Ishikawa (cell line): ENCODE measurements around the gene SH3PXD2A.

Source experiments
- CREB1 ChIP-seq: IDR thresholded peaks from 2 replicates; pipeline ENCODE4 v1.6.1; 2012; ENCODE audit warnings: low read depth
- EP300 ChIP-seq: IDR thresholded peaks from 2 replicates; pipeline ENCODE4 v1.6.1; 2012; ENCODE audit warnings: borderline replicate concordance
- NFIC ChIP-seq: IDR thresholded peaks from 2 replicates; pipeline ENCODE4 v1.6.1; 2012
- TAF1 ChIP-seq: IDR thresholded peaks from 2 replicates; pipeline ENCODE4 v1.6.1; 2012; ENCODE audit warnings: low read depth, mild to moderate bottlenecking
- TF ChIP-seq, protein P1 (sequence below): IDR thresholded peaks from 2 replicates; pipeline ENCODE4 v1.6.1; 2012
- TF ChIP-seq, protein P2 (sequence below): IDR thresholded peaks from 2 replicates; pipeline ENCODE4 v1.6.1; 2012; ENCODE audit warnings: low read depth, mild to moderate bottlenecking

DNA sequence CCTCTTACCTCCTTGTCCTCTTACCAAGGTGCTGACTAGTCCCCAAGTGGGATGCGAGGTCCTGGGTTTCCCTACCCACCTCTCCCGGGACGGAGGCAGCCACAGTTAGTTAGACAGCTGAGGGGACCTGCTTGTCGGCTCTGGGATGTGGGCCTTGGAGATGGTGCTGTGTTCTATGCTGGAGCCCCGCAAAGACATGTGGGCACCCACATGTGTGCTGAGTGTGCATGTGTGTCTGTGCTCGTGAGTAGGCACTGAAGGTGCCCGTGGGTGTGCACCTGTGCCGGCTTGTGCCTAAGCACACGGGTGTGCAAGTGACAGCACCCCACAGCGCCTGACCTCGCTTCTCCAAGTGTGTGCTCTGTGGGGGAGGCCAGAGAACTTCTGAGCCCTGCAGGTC lies 299.7 kb downstream of the SH3PXD2A start:
- TF ChIP-seq CREB1 (no peak), TAF1 (no peak), EP300 (no peak), NFIC (no peak)
- TF ChIP-seq, protein P1, sequence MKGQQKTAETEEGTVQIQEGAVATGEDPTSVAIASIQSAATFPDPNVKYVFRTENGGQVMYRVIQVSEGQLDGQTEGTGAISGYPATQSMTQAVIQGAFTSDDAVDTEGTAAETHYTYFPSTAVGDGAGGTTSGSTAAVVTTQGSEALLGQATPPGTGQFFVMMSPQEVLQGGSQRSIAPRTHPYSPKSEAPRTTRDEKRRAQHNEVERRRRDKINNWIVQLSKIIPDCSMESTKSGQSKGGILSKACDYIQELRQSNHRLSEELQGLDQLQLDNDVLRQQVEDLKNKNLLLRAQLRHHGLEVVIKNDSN, result no peak
- TF ChIP-seq, protein P2, sequence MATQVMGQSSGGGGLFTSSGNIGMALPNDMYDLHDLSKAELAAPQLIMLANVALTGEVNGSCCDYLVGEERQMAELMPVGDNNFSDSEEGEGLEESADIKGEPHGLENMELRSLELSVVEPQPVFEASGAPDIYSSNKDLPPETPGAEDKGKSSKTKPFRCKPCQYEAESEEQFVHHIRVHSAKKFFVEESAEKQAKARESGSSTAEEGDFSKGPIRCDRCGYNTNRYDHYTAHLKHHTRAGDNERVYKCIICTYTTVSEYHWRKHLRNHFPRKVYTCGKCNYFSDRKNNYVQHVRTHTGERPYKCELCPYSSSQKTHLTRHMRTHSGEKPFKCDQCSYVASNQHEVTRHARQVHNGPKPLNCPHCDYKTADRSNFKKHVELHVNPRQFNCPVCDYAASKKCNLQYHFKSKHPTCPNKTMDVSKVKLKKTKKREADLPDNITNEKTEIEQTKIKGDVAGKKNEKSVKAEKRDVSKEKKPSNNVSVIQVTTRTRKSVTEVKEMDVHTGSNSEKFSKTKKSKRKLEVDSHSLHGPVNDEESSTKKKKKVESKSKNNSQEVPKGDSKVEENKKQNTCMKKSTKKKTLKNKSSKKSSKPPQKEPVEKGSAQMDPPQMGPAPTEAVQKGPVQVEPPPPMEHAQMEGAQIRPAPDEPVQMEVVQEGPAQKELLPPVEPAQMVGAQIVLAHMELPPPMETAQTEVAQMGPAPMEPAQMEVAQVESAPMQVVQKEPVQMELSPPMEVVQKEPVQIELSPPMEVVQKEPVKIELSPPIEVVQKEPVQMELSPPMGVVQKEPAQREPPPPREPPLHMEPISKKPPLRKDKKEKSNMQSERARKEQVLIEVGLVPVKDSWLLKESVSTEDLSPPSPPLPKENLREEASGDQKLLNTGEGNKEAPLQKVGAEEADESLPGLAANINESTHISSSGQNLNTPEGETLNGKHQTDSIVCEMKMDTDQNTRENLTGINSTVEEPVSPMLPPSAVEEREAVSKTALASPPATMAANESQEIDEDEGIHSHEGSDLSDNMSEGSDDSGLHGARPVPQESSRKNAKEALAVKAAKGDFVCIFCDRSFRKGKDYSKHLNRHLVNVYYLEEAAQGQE, result no peak
